ENCODE measurements around the gene PTPN20. TPM values are rescaled to one million over a fixed set of nuclear protein-coding genes. Genes with fewer than 3 reads are reported as not detected.

The PTPN20 gene
- total RNA-seq, 1 donor from 2014 or later = 5.3 TPM

GRCh38 chr10:47030191-47030703 lies 119.0 kb downstream of the PTPN20 start:
- no peaks in the 10 kb centered on the region for H3K27me3 ChIP-seq (ENCODE audit: control insufficient read depth, insufficient read depth, low read length)
- no peak overlapping the region for H3K4me3 ChIP-seq (ENCODE audit: low read depth, low read length)
- TF ChIP-seq CTCF (IDR thresholded peaks at IDR 0.05; ENCODE audit: insufficient read depth, low read length, poor library complexity, severe bottlenecking) = no peak
- no peaks in the 10 kb centered on the region for H3K36me3 ChIP-seq (ENCODE audit: control insufficient read depth, insufficient read depth, low read length)
- DNase-seq (ENCODE audit: low read depth) = no peak

GRCh38 chr10:47031211-47031900 lies 120.1 kb downstream of the PTPN20 start:
- Histone ChIP-seq H3K27me3 (ENCODE audit: control insufficient read depth, insufficient read depth, low read length) (no peaks in the 10 kb centered on the region), H3K36me3 (ENCODE audit: control insufficient read depth, insufficient read depth, low read length) (no peaks in the 10 kb centered on the region), H3K4me3 (ENCODE audit: low read depth, low read length) (no peak overlapping the region)
- DNase-seq (ENCODE audit: low read depth) = no peak
- peak; percentile 11 for TF ChIP-seq CTCF (IDR thresholded peaks at IDR 0.05; ENCODE audit: insufficient read depth, low read length, poor library complexity, severe bottlenecking)

DNA sequence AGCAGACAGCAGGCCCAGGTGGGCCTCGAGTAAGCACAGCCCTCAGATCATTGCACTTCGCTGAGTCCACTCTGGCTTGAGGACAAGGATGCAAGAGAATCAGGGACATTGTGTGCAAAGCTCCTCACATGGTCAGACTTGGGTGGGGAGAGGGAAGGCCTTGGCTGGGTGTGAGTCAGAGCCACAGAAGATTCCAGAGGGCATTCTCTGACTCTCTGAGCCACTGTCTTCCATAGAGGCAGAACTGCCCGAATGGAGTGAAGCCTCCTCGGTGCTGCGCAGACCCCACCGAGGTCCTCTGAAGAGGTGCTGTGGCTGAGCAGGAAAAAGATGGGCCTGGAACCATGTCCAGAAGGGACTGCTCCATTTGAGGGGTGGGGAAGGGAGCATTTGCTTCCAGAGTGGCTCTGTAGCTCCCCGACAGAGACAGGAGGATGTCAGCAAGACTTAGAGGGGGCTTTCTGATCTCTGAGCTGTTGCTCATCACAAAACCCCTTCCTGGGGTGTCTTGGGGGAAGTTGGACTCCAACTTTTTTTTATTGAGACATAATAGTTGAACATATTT lies 120.8 kb downstream of the PTPN20 start:
- DNase-seq (ENCODE audit: low read depth) = no peak
- no peaks in the 10 kb centered on the region for H3K27me3 ChIP-seq (ENCODE audit: control insufficient read depth, insufficient read depth, low read length)
- H3K4me3 ChIP-seq (ENCODE audit: low read depth, low read length) = no peak overlapping the region
- H3K36me3 ChIP-seq (ENCODE audit: control insufficient read depth, insufficient read depth, low read length) = no peaks in the 10 kb centered on the region
- TF ChIP-seq CTCF (IDR thresholded peaks at IDR 0.05; ENCODE audit: insufficient read depth, low read length, poor library complexity, severe bottlenecking) = no peak

DNA sequence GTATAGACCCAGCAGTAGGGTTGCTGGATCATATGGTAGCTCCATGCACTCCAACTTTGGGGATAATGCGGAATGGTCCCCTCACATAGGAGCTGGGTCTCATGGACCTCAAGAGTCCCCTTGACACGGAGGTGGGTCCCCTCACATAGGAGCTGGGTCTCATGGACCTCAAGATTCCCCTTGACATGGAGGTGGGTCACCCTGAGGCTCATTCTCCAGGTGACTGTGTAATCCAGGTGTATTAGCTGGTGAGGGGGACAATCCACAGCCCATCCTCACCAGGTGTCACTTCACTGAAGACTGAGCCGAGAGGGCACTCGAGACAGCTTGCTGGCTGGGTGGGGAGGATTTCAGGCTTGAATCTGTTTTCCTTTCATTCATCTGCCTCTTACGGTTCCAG lies 121.9 kb downstream of the PTPN20 start:
- DNase-seq (ENCODE audit: low read depth) = no peak
- H3K4me3 ChIP-seq (ENCODE audit: low read depth, low read length) = no peak overlapping the region
- TF ChIP-seq CTCF (IDR thresholded peaks at IDR 0.05; ENCODE audit: insufficient read depth, low read length, poor library complexity, severe bottlenecking) = no peak
- H3K36me3 ChIP-seq (ENCODE audit: control insufficient read depth, insufficient read depth, low read length) = no peaks in the 10 kb centered on the region
- H3K27me3 ChIP-seq (ENCODE audit: control insufficient read depth, insufficient read depth, low read length) = peaks cover 1% of the 10 kb centered on the region

- DNase-seq (ENCODE audit: low read depth) = no peak
- Histone ChIP-seq H3K36me3 (ENCODE audit: control insufficient read depth, insufficient read depth, low read length) (no peaks in the 10 kb centered on the region), H3K27me3 (ENCODE audit: control insufficient read depth, insufficient read depth, low read length) (peaks cover 3% of the 10 kb centered on the region), H3K4me3 (ENCODE audit: low read depth, low read length) (no peak overlapping the region)
- TF ChIP-seq CTCF (IDR thresholded peaks at IDR 0.05; ENCODE audit: insufficient read depth, low read length, poor library complexity, severe bottlenecking) = no peak
These were observed 122.5 kb downstream of the PTPN20 start for GRCh38 chr10:47033541-47034270.
